Osteoblast (primary cell): ENCODE measurements around the gene AIPL1. TPM values are rescaled to one million over a fixed set of nuclear protein-coding genes. Genes with fewer than 3 reads are reported as not detected.
"Not testable (repeated sequence)": the region's sequence is repeated elsewhere in the genome, so short reads cannot be mapped to it uniquely, and the experiment has no call there.

ENCODE experiments used
- DNase-seq: peaks from one replicate; pipeline ENCODE4 v3.0.0; 2011; ENCODE audit warnings: low spot score, mixed read lengths; ENCODE audit not compliant: insufficient read length; ENCODE audit errors: missing footprints
- H2AFZ ChIP-seq: 2 replicates; pipeline ENCODE4 v1.6.0; 2011; ENCODE audit warnings: mild to moderate bottlenecking, low read length
- H3K27ac ChIP-seq: 2 replicates; pipeline ENCODE4 v1.5.1; 2011; ENCODE audit warnings: mild to moderate bottlenecking, low read depth, low read length, moderate library complexity
- H3K27me3 ChIP-seq: 2 replicates; pipeline ENCODE4 v1.6.0; 2012; ENCODE audit warnings: mild to moderate bottlenecking, control low read depth, inconsistent platforms, low read length, moderate library complexity; ENCODE audit not compliant: insufficient read depth
- H3K36me3 ChIP-seq: 2 replicates; pipeline ENCODE4 v1.5.1; 2011; ENCODE audit warnings: mild to moderate bottlenecking, low read length, control low read depth, moderate library complexity; ENCODE audit not compliant: insufficient read depth
- H3K4me1 ChIP-seq: 2 replicates; pipeline ENCODE4 v1.5.1; 2011; ENCODE audit warnings: mild to moderate bottlenecking, low read length, control low read depth, moderate library complexity; ENCODE audit not compliant: insufficient read depth
- H3K4me2 ChIP-seq: 2 replicates; pipeline ENCODE4 v1.6.0; 2011; ENCODE audit warnings: mild to moderate bottlenecking, low read length; ENCODE audit not compliant: insufficient read depth
- H3K4me3 ChIP-seq: fragments of 200-600 bp; sonication (generic); 3 replicates; pipeline ENCODE4 v1.5.1; 2012; ENCODE audit warnings: mild to moderate bottlenecking, low read length, inconsistent platforms; ENCODE audit not compliant: insufficient read depth
- H3K79me2 ChIP-seq: 2 replicates; pipeline ENCODE4 v1.6.0; 2012; ENCODE audit warnings: mild to moderate bottlenecking, low read length, control low read depth, inconsistent platforms; ENCODE audit not compliant: insufficient read depth
- H3K9me3 ChIP-seq: 2 replicates; pipeline ENCODE4 v1.5.1; 2011; ENCODE audit warnings: low read depth, low read length, control low read depth
- H4K20me1 ChIP-seq: 2 replicates; pipeline ENCODE4 v1.6.0; 2012; ENCODE audit warnings: mild to moderate bottlenecking, low read length, control low read depth; ENCODE audit not compliant: insufficient read depth
- total RNA-seq: library from RNA; depleted of rRNA; stranded (reverse); fragments of >200 nt; gene quantifications from 2 replicates; pipeline ENCODE4 v1.2.3, GENCODE V29; 2012
- TF ChIP-seq, protein P1 (sequence below): IDR thresholded peaks from 2 replicates; pipeline ENCODE4 v1.5.1; 2011; ENCODE audit warnings: mild to moderate bottlenecking, low read depth, low read length, moderate library complexity; ENCODE audit errors: extremely low read depth

The AIPL1 gene
- total RNA-seq = not detected in 2 replicates

DNA sequence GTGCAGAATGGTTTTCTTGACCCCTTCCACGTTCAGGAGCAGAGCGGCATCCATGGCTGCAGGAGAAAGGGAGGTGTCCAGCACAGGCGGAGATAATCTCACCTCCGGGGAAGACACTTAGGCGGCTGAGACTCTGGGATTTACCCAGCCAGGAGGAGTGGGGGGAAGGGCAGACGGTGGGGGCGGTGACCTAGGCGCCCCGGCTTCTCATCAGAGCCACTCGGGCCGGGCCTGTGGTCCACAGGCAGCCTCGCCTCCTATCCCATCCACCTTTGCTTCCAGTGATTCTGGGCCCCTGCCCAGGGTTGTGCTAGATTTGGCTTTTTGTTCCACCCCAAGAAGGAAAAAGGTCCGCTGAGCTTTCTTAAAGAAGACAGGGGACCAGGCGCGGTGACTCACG, at the start of gene AIPL1:
AIPL1 (minus strand) TSS at position 71 of the 400 bp plus-strand sequence; CDS start at position 54, 17 bp downstream.
- no peaks in the 10 kb centered on the region for H3K79me2 ChIP-seq
- H3K9me3 ChIP-seq = no peaks in the 10 kb centered on the region
- H3K27ac ChIP-seq = no peak within 1 kb of the TSS
- peak; percentile 51 for DNase-seq
- H3K27me3 ChIP-seq = peaks cover 27% of the 10 kb centered on the region
- H2AFZ ChIP-seq = no peak within 1 kb of the TSS
- no peaks in the 10 kb centered on the region for H4K20me1 ChIP-seq
- TF ChIP-seq, protein P1, sequence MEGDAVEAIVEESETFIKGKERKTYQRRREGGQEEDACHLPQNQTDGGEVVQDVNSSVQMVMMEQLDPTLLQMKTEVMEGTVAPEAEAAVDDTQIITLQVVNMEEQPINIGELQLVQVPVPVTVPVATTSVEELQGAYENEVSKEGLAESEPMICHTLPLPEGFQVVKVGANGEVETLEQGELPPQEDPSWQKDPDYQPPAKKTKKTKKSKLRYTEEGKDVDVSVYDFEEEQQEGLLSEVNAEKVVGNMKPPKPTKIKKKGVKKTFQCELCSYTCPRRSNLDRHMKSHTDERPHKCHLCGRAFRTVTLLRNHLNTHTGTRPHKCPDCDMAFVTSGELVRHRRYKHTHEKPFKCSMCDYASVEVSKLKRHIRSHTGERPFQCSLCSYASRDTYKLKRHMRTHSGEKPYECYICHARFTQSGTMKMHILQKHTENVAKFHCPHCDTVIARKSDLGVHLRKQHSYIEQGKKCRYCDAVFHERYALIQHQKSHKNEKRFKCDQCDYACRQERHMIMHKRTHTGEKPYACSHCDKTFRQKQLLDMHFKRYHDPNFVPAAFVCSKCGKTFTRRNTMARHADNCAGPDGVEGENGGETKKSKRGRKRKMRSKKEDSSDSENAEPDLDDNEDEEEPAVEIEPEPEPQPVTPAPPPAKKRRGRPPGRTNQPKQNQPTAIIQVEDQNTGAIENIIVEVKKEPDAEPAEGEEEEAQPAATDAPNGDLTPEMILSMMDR = no peak
- H3K4me3 ChIP-seq = no peak within 1 kb of the TSS
- H3K36me3 ChIP-seq = no peaks in the 10 kb centered on the region
- H3K4me1 ChIP-seq = no peaks in the 10 kb centered on the region
- H3K4me2 ChIP-seq = no peak within 1 kb of the TSS

- TF ChIP-seq, protein P1 = no peak
- DNase-seq = no peak
- H3K36me3 ChIP-seq = no peaks in the 10 kb centered on the region
Measured at GRCh38 chr17:6483507-6483906, 48.6 kb upstream of the AIPL1 start.

GRCh38 chr17:6482796-6483195, 47.9 kb upstream of the AIPL1 start:
- not testable (repeated sequence) for H3K36me3 ChIP-seq, H3K4me3 ChIP-seq, H3K9me3 ChIP-seq, H4K20me1 ChIP-seq, DNase-seq, H3K4me2 ChIP-seq, H2AFZ ChIP-seq, H3K4me1 ChIP-seq, H3K79me2 ChIP-seq, H3K27ac ChIP-seq, H3K27me3 ChIP-seq

More at GRCh38 chr17:6483507-6483906, 48.6 kb upstream of the AIPL1 start:
- Histone ChIP-seq H2AFZ (no peak overlapping the region), H3K4me3 (no peak overlapping the region), H3K4me2 (no peak overlapping the region), H3K27me3 (no peaks in the 10 kb centered on the region), H3K4me1 (peaks cover 11% of the 10 kb centered on the region), H3K27ac (no peak overlapping the region), H3K9me3 (no peaks in the 10 kb centered on the region), H3K79me2 (no peaks in the 10 kb centered on the region), H4K20me1 (no peaks in the 10 kb centered on the region)

DNA sequence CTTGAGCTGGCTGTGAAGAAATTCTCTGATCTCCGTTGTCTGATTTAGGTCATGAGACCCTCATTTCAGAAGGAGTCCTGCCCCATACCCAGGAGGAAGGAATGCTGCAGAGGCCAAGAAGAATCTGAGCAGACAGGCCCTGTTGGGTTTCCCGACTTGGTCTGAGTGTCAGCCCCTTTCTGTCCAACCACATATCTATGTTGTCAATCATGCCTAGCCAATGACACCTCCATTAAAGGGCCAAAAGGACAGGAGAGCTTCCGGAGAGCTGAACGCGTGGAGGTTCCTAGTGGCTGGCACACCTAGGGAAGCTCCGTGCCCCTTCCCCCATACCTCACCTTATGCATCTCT, 47.2 kb upstream of the AIPL1 start:
- Histone ChIP-seq H3K36me3 (no peaks in the 10 kb centered on the region), H3K4me1 (peaks cover under 1% of the 10 kb centered on the region), H3K4me2 (no peak overlapping the region), H3K79me2 (no peaks in the 10 kb centered on the region), H3K27me3 (no peaks in the 10 kb centered on the region), H3K27ac (no peak overlapping the region), H3K9me3 (no peaks in the 10 kb centered on the region), H3K4me3 (no peak overlapping the region), H4K20me1 (no peaks in the 10 kb centered on the region), H2AFZ (no peak overlapping the region)
- TF ChIP-seq, protein P1 = no peak
- no peak for DNase-seq
